Fibroblast of pulmonary artery (primary cell): ENCODE data around the gene RNF150.
A peak's percentile ranks its signal among the peaks of the same experiment; 100 is the strongest.

ENCODE experiments used
- DNase-seq: peaks from one replicate; pipeline ENCODE4 v3.0.0-alpha.2; 2010; ENCODE audit warnings: low read depth
- H3K4me3 ChIP-seq: replicated peaks from 2 replicates; pipeline ENCODE4 v1.5.1; 2011; ENCODE audit warnings: low read depth, mild to moderate bottlenecking, control low read depth, low read length, moderate library complexity
- CTCF ChIP-seq: IDR thresholded peaks from 2 replicates; pipeline ENCODE4 v1.5.1; 2011; ENCODE audit warnings: mild to moderate bottlenecking, control low read depth, low read length, inconsistent platforms; ENCODE audit errors: missing control alignments

RNF150 gene

DNA sequence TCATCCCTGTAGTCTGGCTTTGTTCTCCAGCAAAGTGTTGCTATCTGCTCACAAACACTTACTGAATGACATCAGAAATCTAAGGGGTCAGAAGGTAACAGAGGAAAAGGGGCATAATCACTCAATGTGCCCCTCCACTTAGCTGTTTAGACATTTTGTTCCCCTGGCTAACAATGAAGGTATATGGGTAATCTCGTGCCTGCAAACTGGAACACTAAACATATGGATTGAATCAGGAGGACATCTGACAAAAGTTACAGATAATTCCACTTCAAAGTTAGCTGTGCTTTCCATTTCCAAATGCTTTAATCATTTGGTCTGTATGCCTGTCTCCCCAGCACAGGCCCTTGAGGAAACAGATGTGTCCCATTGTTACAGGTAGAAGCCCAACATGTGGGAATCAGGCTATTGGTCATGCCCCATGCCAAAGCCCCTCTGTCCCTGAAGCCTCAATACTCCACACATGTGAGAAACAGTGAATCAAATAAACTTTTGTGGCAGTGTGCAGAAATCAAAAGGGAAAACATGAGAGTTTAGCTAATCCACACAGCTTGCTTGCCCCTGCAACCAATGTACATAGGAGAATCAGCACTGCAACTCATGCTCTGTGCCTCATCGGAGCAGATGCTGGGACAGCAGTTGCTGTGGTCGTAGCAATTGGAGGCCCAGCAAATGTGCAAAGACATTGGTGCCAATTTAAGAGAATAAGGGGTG is 111.7 kb downstream of the RNF150 start:
- no peak for TF ChIP-seq CTCF
- no peak overlapping the region for H3K4me3 ChIP-seq
- DNase-seq = no peak

DNA sequence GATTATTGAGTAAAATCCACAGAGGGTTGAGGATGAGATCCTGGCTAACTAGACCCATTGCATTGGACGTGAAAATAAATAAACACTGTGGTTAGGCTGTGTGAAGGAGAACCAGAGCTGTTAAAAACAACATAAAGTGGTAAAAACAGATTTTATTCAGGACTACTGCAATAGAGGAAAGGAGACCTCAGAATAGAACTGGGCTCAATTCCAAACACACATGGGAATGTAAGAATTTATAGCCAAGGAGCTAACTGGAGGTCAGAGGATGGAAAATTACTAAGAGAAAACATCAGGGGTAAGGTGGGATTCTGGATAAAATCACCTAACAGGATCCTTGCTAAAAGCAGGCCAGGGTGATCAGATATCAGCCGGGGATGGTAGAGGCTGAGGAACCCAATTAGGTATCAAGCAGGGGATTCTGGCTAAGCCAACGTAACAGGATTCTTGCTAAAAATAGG is 112.4 kb downstream of the RNF150 start:
- DNase-seq = peak; percentile 37
- H3K4me3 ChIP-seq = no peak overlapping the region
- no peak for TF ChIP-seq CTCF

GRCh38 chr4:141019768-141020167 is 113.5 kb downstream of the RNF150 start:
- H3K4me3 ChIP-seq = no peak overlapping the region
- no peak for TF ChIP-seq CTCF
- DNase-seq = no peak

- TF ChIP-seq CTCF = no peak
- H3K4me3 ChIP-seq = no peak overlapping the region
- no peak for DNase-seq
Measured at GRCh38 chr4:141016117-141016798, 117.0 kb downstream of the RNF150 start.

- no peak for DNase-seq
- no peak overlapping the region for H3K4me3 ChIP-seq
- no peak for TF ChIP-seq CTCF
Measured at GRCh38 chr4:141013899-141014298, 119.4 kb downstream of the RNF150 start.

- DNase-seq = no peak
- H3K4me3 ChIP-seq = no peak overlapping the region
- no peak for TF ChIP-seq CTCF
Measured at GRCh38 chr4:141011901-141012315, 121.4 kb downstream of the RNF150 start.
